Activated T-cell treated with anti-CD3 and anti-CD28 coated beads for 4 hours (primary cell): ENCODE measurements around the gene TRIM22.

Source experiments
- DNase-seq: peaks from one replicate; pipeline ENCODE4 v3.0.0-alpha.2; 2020

Gene TRIM22

GRCh38 chr11:5749836-5750235, 60.2 kb downstream of the TRIM22 start:
- DNase-seq, result no peak

DNA sequence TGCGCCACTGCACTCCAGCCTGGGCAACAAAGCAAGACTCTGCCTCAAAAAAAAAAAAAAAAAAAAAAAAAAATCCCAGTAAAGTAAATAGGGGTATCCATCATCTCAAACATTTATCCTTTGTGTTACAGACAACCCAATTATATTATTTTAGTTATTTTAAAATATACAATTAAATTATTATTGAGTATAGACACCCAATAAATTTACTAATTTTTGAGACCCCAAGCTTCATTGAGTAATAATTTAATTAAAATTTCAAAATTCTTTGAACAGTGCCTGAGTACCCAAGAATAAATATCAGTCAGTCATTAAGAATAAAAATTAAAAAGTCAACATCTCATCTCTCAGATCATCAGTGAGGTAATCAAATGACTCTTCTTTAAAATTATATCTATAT, 64.4 kb downstream of the TRIM22 start, which contains the start of gene OR52N4:
Gene OR52N4 (plus strand): TSS at position 301 of the 400 bp plus-strand sequence. CDS start 498 bp downstream, outside the sequence.
- no peak for DNase-seq
